GM19438 (cell line): ENCODE results near the gene LRRC61.

Source experiments
- ATAC-seq: cut with Tn5 transposase; IDR thresholded peaks from one replicate; pipeline ENCODE4 v1.9.1; 2021; ENCODE audit warnings: low read depth; ENCODE audit not compliant: unreplicated experiment

The LRRC61 gene

DNA sequence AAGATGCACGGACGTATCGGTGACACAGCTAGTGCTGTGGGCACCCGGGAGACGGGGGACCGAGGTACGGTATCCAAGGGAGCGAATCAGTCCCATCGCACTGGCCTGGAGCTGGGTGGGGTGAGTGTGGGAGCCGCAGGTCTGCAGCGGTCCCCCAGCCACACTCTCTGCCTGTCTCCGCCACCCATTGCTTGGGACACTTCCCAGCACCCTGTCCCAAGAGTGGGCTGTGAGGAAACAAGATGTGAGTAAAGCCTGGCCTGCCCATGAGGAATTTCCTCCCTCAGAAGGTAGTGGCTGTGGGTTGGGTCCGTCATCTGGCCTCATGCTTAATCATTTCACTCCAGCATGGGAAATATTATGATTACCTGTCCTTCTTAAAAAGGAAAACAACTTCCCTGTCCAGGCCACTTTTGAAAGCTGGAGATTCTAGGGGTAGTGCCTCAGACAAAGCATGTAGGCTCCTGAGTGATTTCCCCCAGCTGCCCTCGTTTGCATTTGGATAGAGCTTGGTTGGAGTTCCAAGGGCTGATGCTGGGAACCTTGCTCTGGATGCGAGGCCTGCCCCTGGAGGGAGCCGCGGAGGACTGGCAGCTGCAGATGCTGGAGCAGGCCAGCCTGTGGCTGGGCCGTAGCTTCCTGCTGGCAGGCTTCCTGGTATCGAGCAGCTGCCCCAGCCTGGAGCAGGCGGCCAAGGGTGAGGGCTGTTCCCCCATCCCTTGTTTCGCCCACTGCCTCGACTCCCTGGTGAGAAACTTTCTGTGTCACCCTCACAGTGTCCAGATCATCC is 6.4 kb downstream of the LRRC61 start:
- ATAC-seq = no peak

- ATAC-seq = no peak
Observed at GRCh38 chr7:150330211-150330885, 7.2 kb downstream of the LRRC61 start.

- ATAC-seq = no peak
Observed at GRCh38 chr7:150332852-150333635, 9.9 kb downstream of the LRRC61 start.

GRCh38 chr7:150333659-150334058 is 10.5 kb downstream of the LRRC61 start:
- no peak for ATAC-seq

GRCh38 chr7:150334108-150334507 is 11.0 kb downstream of the LRRC61 start:
- no peak for ATAC-seq

GRCh38 chr7:150335108-150335773 is 12.1 kb downstream of the LRRC61 start:
- ATAC-seq = no peak

- no peak for ATAC-seq
Observed at GRCh38 chr7:150335774-150336112, 12.6 kb downstream of the LRRC61 start.

- ATAC-seq = no peak
Observed at GRCh38 chr7:150336746-150337145, 13.6 kb downstream of the LRRC61 start.

- no peak for ATAC-seq
Observed at GRCh38 chr7:150337179-150337578, 14.0 kb downstream of the LRRC61 start.

- ATAC-seq = no peak
Observed at GRCh38 chr7:150337659-150338081, 14.5 kb downstream of the LRRC61 start.

DNA sequence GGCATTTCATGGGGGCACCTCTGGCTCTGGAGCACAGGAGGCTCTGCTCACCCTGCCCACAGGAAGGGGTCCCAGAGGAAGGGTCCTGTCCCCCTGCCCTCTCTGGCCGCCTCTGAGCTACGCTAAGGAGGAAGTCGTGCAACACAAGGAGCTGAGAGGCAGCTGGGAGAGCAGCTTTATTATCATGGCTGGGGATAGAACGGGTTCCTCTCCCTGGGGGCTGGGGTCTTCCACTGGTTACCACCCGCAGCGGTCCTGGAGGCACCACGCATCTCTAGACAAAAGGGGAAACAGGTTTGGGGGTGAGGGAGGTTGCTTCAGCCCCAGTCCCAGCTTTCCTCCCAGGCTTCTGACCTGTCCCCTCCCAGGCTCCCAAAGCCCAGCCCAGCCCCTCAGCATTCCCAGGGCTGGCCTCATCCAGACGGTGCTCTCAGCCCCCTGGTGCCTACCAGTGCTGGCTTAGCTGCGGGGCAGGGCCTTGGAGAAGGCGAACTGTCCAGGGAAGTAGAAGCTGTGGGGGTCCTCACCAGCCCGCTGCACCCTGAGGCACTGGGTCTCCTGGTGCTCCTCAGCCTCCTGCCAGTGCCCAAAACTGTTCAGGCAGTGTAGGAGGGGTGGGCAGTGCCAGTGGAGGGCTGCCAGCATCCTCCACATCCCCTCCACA is 15.1 kb downstream of the LRRC61 start:
- no peak for ATAC-seq

- ATAC-seq = no peak
Observed at GRCh38 chr7:150339409-150339809, 16.3 kb downstream of the LRRC61 start.

- no peak for ATAC-seq
Observed at GRCh38 chr7:150340024-150340749, 17.0 kb downstream of the LRRC61 start.

- no peak for ATAC-seq
Observed at GRCh38 chr7:150340875-150341262, 17.7 kb downstream of the LRRC61 start.

GRCh38 chr7:150341263-150342120 is 18.3 kb downstream of the LRRC61 start, which contains the start of gene RARRES2:
TSS of gene RARRES2 (minus strand) at chr7:150341629. CDS start at chr7:150340609, 1,020 bp downstream.
- no peak for ATAC-seq

GRCh38 chr7:150342121-150342408 is 18.9 kb downstream of the LRRC61 start:
- no peak for ATAC-seq

DNA sequence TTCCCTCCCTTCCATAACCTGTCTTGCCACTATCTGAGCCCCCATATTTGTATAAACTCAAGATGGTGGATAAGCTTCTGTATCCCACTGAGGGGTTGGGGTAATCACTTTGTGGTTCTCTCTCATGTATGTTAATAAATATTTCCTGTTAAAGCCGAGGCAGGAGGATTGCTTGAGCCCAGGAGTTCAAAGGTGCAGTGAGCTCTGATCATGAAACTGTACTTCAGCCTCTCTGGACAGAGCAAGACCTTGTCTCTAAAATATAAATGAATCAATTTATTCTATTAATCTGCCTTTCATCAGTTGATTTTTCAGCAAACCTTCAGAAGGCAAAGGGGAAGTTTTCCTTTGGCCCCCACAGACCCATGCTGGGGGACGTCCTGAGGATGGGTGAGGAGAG is 20.1 kb downstream of the LRRC61 start:
- ATAC-seq = no peak

DNA sequence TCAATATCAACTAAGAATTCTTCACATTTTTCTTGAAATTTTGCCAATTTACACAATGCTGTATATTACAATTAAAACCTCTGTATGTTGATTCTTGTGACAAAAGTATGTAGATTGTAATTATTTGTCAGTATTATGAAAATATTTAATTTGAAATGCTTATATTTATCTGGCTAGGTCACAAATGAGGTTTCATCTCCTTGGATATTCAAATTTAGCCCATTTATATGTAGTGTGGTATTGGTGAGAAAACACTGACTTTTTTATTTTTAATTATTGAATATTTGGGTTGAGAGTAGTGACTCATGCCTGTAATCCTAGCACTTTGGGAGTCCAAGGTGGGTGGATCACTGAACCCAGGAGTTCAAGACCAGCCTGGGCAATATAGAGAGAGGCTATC is 21.1 kb downstream of the LRRC61 start:
- ATAC-seq = no peak

DNA sequence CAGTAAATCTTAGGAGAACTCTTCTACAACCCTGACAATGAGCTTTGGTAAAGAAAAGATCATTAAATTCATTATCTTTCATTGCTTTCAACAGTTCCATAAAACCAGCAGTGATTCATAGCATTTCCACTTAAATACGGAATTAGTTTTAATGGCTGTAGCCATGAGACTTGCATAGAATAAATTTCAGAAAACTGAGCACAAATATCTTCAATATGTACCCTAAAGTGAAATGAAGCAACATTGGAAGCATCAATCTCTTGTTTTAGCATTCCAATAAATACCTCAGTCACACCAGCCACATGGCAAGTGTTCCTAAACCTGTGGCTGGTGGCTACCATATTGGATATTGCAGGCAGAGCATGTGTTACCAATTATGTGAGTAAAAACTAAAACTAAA is 21.9 kb downstream of the LRRC61 start:
- no peak for ATAC-seq
